Measurements from ENCODE around the gene OR51E1. TPM values are rescaled to one million over a fixed set of nuclear protein-coding genes. Genes with fewer than 3 reads are reported as not detected.

Gene OR51E1
- total RNA-seq, 4 donors from 2014 or later: 0.70 to 1.2 (median 0.85) TPM; not detected in 1

GRCh38 chr11:4636136-4636535 is 7.6 kb upstream of the OR51E1 start:
- no peaks in the 10 kb centered on the region for H3K27me3 ChIP-seq
- no peak for DNase-seq

GRCh38 chr11:4636962-4637661 is 6.7 kb upstream of the OR51E1 start, which contains the start of gene OR51D1:
Gene OR51D1 (plus strand): TSS chr11:4637477. CDS start chr11:4639791, 2,314 bp downstream.
- Histone ChIP-seq H3K4me1 (no peaks in the 10 kb centered on the region), H3K27me3 (no peaks in the 10 kb centered on the region), H3K27ac (no peak within 1 kb of the TSS), H3K9me3 (no peaks in the 10 kb centered on the region), H3K36me3 (no peaks in the 10 kb centered on the region), H3K4me3 (no peak within 1 kb of the TSS)
- TF ChIP-seq POLR2A (IDR thresholded peaks at IDR 0.05) (no peak), CTCF (IDR thresholded peaks at IDR 0.05) (peak; percentile 45 to 85 (median 65))
- DNase-seq: peak; percentile 41 to 86 (median 68)

More at GRCh38 chr11:4636136-4636535, 7.6 kb upstream of the OR51E1 start:
- TF ChIP-seq POLR2A (IDR thresholded peaks at IDR 0.05) (no peak), CTCF (IDR thresholded peaks at IDR 0.05) (no peak)
- Histone ChIP-seq H3K9me3 (no peaks in the 10 kb centered on the region), H3K4me3 (no peak overlapping the region), H3K27ac (no peak overlapping the region), H3K4me1 (no peaks in the 10 kb centered on the region), H3K36me3 (no peaks in the 10 kb centered on the region)

GRCh38 chr11:4637662-4638047 is 6.1 kb upstream of the OR51E1 start:
- TF ChIP-seq CTCF (IDR thresholded peaks at IDR 0.05) (no peak), POLR2A (IDR thresholded peaks at IDR 0.05) (no peak)
- Histone ChIP-seq H3K9me3 (no peaks in the 10 kb centered on the region), H3K4me3 (no peak overlapping the region), H3K27ac (no peak overlapping the region), H3K4me1 (no peaks in the 10 kb centered on the region), H3K27me3 (no peaks in the 10 kb centered on the region), H3K36me3 (no peaks in the 10 kb centered on the region)
- DNase-seq: no peak

GRCh38 chr11:4639931-4640330 is 3.9 kb upstream of the OR51E1 start:
- DNase-seq: no peak
- TF ChIP-seq CTCF (IDR thresholded peaks at IDR 0.05): no peak
- no peak for TF ChIP-seq POLR2A (IDR thresholded peaks at IDR 0.05)
- H3K4me1 ChIP-seq: no peaks in the 10 kb centered on the region

GRCh38 chr11:4641501-4641900 is 2.3 kb upstream of the OR51E1 start:
- Histone ChIP-seq H3K27ac (no peak overlapping the region), H3K27me3 (no peaks in the 10 kb centered on the region), H3K9me3 (no peaks in the 10 kb centered on the region), H3K36me3 (no peaks in the 10 kb centered on the region), H3K4me3 (no peak overlapping the region), H3K4me1 (no peaks in the 10 kb centered on the region)
- TF ChIP-seq POLR2A (IDR thresholded peaks at IDR 0.05): no peak
- no peak for TF ChIP-seq CTCF (IDR thresholded peaks at IDR 0.05)
- DNase-seq: no peak

More at GRCh38 chr11:4639931-4640330, 3.9 kb upstream of the OR51E1 start:
- Histone ChIP-seq H3K36me3 (no peaks in the 10 kb centered on the region), H3K9me3 (no peaks in the 10 kb centered on the region), H3K27me3 (no peaks in the 10 kb centered on the region), H3K27ac (no peak overlapping the region), H3K4me3 (no peak overlapping the region)
